Measurements from ENCODE around the gene TRIM2.

TRIM2 gene

DNA sequence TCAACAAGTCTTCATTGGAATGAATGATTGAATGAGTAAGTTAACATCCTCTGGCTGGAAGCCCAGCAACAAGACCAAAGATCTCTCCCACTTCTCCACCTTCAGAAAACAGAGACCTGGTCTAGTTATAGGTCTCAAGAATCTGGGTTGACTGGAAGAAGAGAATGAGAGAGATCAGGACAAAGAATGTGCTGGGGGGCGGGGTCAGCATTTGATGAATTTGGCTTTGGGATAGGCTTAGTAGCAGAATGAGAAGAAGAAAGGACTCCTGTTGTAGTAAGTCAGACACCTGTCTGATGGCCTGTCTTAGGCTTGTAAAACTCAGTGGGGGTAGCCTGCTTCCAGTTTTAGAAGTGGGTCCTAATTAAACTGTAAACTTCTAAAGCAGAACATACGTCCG lies 51.0 kb downstream of the TRIM2 start:
- no peak for DNase-seq

DNA sequence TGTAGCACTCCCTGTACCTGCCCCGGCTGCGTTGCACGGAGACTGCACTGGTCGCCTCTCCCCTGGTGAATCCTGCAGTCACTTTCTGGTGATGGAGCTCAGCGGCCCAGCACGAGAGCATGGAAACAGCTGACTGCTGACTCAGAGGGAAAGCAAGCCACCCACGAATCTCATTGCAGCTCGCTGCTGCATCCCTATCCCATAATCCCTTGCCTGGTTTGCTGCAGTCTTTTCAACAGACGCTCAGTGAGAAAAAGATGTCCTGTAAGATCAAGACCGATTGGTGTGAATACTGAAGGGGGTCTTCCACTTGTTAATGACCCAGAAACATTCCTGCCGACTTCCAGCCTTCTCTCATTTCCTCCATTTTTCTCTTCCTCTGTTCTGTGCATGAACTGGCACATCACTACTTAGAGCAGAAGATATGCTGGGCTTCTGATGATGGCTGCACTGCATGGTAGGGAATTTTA lies 52.9 kb downstream of the TRIM2 start:
- no peak for DNase-seq

DNA sequence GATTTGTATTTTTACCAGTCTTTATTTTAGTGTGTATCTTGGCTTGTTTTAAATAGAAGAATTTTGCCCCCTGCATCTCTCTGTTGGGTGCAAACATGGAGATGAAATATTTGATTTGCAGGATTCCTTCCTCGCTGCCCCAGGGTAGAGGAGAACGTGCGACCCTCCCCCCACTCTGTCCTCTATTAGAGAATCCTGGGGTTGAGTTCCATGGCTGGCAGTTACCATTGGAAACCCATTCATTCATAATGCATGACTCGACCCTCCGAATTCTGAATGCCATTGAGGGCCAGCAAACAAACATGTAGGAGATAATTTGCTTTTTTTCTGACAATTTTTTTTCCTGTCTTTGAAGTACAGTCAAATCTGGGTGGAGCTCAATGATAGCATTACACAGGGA lies 53.7 kb downstream of the TRIM2 start:
- DNase-seq: no peak

DNA sequence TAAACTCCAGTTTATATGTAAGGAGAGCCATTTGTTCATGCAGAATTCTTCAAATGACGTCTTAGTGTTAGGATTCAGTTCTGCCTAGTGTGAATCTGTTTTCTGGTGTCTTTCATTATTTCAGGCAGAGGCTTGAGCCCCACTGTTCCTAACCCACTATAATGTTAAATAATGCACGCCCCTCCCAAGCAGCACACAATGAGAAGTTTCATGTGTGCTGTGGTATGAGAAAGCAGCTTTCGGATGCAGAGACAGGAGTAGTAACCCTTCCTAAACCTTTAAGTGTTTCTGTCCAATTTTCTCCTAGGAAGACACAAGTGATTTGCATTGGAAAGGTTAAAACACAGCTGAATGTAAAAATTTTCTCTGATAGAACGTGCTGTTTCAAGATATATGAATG lies 54.5 kb downstream of the TRIM2 start:
- no peak for DNase-seq

DNA sequence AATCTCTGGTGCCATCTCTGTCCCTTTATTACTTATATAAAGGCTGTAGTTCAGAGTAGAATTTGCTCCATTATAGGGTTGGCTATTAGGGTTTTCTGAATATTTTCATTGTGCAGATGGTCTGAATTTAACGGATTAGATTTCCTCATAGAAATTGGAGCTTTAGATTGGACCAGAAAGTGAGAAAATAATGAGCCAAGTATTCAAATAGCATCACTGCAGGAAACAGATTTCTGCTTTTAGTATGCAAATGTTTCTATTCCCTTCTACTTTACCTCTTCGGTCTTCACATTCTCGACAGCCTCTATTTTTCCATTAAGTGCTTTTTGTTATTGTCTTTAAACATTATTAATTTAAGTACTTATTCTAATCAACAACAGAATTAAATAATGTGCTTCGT lies 55.4 kb downstream of the TRIM2 start:
- DNase-seq: no peak

DNA sequence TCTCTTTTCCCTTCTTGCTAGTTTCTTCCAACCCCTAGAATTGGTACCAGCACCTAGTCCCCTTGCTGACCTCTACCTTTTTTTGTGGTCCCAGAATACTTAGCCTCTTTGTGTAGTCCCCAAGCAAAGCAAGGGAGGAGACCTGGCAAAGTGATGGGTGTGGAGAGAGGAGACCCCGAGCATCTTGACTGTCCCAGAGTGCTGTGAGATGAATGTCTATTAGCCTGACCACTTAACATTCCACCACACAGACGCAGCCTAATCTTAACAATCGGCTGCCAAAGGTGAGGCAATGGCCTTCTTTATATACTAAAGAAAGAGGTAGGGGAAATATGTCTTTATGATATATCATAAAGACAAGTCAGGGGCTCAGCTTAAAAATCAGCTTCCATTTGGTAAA lies 55.9 kb downstream of the TRIM2 start:
- no peak for DNase-seq

DNA sequence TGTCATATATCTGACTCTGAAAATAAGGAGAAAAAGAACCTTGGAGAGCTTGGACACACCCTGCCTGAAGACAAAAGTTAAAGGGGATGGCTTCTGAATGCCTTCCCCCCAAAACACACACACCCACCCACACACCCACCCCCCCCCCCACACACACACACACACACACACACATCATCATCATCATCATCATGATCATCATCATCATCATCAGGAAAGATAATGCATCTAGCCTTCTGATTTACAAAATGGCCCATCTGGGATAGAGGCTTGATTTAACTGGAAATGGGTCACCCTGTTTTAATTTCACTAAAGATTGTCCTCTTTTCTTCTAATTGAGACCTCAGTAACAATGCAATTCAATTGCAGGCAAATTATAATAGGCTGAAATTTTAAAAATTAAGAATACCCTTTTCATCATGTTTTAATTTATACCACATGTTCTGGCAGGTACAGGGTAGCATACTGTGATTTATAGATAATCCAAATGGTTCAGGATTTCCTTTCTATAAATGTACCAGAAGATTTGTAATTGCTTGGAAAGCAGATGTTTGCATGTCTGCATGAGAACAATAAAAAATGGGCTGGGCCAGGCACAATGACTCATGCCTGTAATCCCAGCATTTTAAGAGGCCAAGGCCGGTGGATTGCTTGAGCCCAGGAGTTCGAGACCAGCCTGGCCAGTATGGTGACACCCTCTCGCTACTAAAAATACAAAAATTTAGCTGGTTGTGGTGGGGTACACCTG lies 56.5 kb downstream of the TRIM2 start:
- DNase-seq: no peak

DNA sequence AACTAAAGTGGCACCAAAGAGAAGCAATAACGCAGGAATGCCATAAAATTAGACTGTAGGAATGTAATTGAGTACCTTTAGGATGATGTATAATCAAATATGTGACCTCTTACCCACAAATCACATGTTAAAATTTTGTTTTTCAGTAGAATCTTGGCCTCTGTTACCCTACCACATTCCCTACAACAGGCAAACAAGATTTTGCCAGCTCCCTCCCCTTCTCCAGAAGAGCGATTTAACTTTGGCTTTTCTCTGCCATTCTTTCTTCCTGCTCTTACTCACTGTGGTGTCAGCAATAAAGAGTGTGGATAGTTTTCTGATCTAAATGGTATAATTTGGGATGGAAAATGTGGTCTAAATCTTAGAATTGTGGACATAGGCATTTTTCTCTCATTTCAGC lies 57.2 kb downstream of the TRIM2 start:
- no peak for DNase-seq

DNA sequence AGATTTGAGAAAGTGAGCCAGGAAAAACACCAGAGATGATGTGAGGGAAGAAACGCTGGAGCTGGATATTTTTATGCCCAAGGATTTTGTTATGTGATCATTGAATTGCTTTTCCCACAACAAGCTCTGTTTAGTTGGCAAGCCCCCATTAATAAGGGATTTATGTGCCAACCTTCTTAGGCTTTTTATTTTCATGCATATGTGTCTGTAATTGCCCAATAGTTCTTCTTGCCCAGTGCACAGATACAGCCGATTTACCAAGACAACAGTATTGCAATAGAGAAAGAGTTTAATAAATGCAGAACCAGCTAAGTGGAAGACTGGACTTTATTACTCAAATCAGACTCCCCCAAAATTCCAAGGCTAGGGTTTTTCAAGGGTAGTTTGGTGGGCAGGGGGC lies 57.7 kb downstream of the TRIM2 start:
- no peak for DNase-seq

DNA sequence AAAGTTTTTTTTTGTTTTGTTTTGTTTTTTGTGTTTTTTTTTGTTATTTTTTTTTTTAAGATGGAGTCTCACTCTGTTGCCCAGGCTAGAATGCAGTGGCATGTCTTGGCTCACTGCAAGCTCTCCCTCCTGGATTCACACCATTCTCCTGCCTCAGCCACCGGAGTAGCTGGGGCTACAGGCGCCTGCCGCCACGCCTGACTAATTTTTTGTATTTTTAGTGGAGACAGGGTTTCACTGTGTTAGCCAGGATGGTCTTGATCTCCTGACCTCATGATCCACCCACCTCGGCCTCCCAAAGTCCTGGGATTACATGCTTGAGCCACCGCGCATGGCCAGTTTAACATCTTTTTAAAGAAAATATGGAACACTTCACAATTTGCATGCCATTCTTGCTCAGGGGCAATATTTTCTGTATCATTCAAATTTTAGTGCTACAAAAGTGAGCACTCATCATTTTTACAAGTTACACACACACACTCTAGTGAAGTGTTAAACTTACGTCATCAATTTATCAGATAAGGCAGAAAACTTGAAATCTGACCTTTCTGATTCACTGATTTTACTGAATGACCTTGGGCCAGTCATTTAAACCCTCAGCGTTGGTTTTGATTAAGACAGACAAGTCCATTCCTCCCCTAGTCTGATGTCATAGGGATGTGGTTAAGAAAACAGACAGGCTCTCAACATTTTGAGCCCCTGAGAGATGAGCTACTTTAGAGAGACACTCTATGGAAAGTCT lies 61.2 kb downstream of the TRIM2 start:
- no peak for DNase-seq

DNA sequence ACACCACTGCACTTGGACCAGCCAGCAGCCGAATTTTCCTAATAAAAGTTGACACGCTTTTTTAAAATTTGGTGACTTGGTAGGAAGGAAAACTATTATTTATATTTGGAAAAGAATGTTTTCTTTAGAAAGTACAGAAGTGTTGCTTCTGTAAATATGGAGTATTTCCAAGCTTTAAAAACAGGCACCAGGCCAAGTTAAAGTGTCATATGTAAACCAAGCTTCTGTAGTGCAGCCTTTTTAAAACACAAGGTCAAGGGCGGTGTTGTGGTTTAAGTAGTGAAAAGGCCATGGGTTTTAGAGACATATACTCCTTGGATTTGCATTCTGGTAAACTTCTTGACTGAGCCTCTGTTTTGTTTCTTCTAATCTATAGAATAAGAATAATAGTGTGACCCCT lies 62.7 kb downstream of the TRIM2 start:
- DNase-seq: no peak

DNA sequence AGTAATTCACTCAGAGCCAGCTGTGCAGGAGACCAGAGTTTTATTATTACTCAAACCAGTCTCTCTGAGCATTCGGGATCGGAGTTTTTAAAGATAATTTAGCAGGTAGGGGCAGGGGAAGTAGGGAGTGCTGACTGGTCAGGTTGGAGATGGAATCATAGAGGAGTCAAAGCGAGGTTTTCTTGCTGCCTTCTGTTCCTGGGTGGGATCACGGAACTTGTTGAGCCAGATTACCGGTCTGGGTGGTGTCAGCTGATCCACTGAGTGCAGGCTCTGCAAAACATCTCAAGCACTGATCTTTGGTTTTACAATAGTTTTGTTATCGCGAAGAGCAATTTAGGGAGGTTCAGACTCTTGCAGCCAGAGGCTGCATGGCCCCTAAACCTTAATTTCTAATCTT lies 63.6 kb downstream of the TRIM2 start:
- no peak for DNase-seq

DNA sequence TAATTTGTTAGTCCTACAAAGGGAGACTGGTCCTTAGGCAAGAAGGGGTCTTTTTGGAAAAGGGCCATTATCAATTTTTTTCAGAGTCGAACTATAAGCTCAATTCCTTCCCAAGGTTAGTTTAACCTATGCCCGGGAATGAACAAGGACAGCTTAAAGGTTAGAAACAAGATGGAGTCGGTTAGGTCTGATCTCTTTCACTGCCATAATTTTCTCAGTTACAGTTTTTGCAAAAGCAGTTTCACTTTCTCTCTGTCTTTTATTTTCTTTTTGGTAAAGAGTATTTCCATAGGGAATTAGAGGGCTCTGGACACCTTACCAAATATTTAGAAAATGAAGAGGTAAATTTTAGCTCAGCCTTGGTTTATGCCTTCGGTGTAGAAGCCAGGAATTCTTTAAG lies 64.1 kb downstream of the TRIM2 start:
- no peak for DNase-seq

DNA sequence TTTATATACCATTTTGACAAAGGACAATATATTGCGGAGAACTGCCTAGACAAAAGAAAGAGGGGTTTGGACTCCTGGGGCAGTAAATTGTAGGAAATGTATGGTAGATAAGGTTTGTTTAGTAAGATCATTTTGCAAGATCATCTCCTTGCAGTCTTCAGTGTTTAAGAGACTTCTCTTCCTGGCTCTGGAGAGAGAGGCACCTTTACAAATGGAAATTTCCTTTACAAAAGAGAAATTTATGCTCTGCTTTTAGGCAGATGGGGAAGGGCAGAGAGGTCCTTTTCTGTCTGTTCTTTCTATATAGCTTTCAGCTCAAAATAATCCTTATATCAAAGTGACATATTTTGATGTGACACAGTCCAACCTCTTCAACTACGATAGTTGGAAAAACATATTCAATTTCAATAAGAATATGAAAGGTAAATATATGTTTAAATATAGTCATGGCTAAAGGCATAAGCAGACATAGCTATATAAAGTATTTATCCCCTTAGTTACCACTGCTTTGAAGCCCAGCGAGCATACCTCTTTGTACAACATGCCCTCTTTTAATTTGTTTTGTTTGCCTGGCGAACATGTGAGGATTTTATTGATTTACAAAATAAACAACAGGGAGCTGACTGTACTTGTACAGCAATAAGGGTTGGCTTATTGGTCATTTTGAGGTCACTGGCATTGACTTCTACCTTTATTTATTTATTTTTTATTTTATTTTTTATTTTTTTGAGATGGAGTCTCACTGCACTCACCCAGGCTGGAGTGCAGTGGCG lies 65.2 kb downstream of the TRIM2 start:
- no peak for DNase-seq

DNA sequence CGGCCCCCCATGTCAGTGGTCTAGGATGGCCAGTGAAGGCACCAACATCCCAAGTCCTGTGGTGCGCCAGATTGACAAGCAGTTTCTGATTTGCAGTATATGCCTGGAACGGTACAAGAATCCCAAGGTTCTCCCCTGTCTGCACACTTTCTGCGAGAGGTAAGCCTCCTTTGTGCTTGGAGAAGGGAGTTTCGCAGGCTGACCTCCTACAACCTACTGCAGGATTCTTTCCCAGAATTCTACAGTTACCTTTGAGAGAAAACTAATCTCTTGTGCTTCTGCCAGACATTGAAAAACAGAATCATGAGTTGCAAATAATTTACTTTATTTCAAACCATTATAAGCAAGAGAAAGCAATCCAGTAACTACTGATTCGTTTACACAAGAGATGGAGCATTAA lies 66.1 kb downstream of the TRIM2 start:
- DNase-seq: no peak

DNA sequence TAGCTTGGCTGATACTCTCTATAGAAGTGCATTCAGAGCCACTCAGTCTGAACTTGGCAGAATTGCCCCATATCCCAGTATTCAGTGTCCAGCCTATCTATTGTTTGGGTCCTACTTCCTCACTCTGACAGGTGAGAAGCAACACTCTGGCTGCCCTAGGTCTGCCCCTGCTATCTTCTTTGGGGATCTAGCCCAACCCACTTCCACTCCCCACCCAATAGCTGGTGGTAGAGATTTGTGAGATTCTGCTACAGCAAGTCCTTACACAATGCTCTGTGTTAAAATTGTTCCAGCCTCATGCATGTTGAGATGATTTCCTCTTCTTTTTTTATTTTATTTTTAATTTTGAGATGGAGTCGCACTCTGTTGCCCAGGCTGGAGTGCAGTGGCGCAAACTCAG lies 67.6 kb downstream of the TRIM2 start:
- no peak for DNase-seq

DNA sequence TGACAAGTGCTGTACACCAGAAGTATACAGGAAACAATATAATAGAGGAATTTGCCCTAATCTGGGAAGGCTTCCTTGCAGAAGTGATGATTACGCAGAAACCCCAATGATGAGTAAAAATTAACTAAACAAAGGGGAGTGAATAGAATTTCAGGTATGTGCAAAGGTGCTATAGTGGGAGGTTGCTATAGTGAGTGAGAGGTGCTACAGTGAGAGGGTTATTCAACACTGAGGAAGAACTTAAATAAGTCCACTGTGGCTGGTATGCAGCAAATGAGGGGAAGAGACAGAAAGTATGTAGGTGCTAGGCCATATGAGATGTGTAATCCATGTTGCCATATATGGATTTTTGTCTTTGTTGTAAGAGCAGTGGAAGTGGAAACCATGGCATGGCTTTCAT lies 69.5 kb downstream of the TRIM2 start:
- no peak for DNase-seq

DNA sequence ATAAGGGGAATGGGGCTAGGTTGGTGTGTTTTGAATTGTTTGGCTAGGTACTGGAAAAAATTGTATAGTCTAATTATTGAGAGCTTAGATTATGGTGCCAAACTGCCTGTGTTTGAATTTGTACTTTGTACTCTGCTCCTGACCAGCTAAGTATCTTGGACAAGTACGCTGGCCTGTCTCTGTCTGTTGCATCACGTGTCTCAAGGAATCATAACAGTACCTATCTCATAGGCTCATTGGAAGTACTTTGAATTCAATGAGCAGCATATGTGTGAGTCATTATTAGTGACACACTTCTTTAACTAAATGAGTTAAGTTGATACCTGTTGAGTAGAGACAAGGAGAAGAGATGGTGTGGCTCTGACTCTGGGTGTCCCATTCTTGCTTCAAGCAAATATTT lies 70.7 kb downstream of the TRIM2 start:
- DNase-seq: no peak

DNA sequence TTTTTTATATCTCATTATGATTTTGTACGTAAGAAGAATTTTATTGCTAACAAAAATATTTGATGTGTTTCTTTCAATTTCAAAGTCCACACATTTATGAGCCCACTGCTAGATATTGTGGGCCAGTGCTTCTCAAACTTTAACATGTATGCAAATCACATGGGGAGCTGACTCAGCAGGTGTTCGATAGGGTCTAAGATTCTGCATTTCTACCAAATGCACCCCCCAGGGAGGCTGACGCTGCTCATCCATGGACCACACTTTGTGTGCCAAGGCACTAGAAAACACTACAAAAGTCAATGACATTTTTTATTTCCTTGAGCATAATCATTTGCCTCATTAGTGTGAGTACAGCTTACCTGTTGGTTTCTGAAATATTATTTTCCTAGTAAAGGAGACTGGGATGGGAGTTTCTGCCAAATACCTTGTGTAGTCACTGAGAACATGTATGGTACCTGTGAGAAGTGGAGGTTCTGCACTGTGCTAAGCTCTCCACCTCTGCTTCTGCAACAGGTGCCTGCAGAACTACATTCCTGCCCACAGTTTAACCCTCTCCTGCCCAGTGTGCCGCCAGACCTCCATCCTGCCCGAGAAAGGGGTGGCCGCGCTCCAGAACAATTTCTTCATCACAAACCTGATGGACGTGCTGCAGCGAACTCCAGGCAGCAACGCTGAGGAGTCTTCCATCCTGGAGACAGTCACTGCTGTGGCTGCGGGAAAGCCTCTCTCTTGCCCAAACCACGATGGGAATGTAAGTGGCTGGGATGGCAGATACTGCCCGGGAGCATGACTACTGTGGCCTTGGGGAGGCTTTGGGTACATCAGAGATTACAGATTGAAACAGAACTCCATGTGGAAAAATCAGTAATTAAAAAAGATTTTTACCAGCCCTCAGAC lies 71.4 kb downstream of the TRIM2 start:
- no peak for DNase-seq

DNA sequence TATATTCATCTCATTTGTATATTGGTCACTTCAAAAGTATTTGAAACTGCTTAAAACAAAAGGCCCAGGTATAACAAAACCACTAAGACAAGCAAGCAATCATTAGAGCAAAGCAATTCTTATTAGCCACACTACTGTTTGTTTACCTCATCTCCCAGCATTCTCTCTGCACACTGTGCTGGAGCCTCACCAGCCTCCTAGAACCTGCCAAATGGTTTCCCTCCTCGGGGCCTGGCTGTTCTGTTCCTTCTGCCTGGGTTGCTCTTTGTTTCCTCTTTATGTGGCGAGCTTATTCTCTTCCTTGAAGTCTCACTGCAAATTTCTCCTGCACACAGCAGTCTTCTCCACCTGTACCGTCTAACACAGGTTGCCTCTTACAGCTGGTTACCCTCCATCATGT lies 72.7 kb downstream of the TRIM2 start:
- no peak for DNase-seq

DNA sequence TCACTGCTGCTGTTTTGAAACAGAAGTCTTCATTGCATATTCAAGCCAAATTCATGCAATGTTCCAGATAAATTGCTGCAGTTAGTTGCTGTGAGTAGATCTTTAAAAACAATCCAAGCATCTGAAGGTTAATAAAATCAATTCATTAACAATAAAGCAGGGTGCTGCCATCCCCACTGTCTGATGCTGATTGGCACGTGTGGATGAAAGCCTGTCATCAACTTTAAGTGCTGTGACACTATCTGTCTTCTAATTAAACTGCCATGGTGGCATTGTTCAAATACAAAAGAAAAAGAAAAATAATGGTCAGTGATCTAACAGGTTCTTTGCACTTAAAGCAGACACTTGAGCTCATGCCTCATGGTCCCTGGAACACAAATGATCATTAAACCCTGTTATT lies 77.2 kb downstream of the TRIM2 start:
- DNase-seq: no peak

DNA sequence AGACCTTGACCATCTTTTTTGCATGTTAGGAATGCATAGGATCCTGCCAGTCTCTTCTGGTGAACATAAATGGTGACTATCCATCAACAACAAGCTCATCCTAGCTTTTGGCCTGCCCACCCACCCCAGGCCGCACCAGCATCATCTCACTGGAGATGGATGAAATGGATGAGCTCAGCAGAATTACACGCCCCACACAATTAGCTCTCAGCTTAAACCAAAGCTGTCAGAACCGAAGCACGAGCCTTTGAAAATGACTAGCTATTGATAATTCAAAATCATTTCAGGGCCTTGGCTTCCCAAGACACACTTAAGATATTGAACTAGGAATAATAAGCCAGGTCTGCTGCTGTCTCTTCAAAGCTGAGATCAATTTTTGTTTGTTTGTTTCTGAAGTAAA lies 77.8 kb downstream of the TRIM2 start:
- no peak for DNase-seq

DNA sequence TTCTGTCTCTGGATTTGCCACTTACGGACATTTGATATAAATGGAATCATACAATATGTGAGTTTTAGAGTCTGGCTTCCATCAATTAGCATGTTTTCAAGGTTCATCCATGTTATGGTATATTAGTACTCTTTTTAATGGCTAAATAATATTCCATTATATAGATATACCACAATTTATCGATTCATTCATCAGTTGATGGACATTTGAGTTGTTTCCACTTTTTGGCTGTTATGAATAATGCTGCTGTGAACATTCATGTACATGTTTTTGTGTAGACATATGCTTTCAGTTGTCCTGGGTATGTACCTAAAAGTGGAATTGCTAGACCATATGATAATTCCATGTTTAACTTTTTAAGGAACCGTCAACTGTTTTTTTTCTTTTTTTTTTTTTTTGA lies 79.0 kb downstream of the TRIM2 start:
- DNase-seq: no peak
